Measurements from ENCODE around the gene PSMB11. TPM values are rescaled to one million over a fixed set of nuclear protein-coding genes. Genes with fewer than 3 reads are reported as not detected.

The PSMB11 gene
- total RNA-seq, 4 donors from 2014 or later = not detected

DNA sequence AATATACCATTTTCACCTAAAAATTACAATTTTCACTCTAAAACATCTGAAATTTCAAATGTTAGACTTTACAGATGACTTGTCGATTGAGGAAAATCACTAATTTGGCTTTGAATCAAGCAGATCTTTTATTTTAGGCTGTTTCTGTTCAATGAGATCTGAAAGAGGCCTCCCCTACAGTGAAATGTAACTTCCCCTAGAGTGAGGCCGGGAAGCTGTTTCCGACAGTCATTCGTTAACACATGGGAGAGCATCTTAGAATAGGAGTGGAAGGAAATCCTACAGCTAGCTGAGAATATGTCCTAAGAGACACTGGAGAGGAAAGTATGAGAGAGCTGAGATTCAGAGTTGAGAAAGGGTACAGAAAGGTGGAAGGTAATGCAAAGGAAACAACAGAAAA, 26.4 kb upstream of the PSMB11 start:
- DNase-seq = no peak
- no peaks in the 10 kb centered on the region for H3K9me3 ChIP-seq
- H3K4me3 ChIP-seq = no peak overlapping the region
- intact Hi-C loops (cut with DNase I; ENCODE audit: low total_unique reads) = no loop called here
- H3K36me3 ChIP-seq = no peaks in the 10 kb centered on the region
- no peaks in the 10 kb centered on the region for H3K4me1 ChIP-seq
- no peak overlapping the region for H3K27ac ChIP-seq
- TF ChIP-seq POLR2A (IDR thresholded peaks at IDR 0.05) = no peak
- TF ChIP-seq, protein P1, sequence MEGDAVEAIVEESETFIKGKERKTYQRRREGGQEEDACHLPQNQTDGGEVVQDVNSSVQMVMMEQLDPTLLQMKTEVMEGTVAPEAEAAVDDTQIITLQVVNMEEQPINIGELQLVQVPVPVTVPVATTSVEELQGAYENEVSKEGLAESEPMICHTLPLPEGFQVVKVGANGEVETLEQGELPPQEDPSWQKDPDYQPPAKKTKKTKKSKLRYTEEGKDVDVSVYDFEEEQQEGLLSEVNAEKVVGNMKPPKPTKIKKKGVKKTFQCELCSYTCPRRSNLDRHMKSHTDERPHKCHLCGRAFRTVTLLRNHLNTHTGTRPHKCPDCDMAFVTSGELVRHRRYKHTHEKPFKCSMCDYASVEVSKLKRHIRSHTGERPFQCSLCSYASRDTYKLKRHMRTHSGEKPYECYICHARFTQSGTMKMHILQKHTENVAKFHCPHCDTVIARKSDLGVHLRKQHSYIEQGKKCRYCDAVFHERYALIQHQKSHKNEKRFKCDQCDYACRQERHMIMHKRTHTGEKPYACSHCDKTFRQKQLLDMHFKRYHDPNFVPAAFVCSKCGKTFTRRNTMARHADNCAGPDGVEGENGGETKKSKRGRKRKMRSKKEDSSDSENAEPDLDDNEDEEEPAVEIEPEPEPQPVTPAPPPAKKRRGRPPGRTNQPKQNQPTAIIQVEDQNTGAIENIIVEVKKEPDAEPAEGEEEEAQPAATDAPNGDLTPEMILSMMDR (IDR thresholded peaks at IDR 0.05) = no peak
- no peaks in the 10 kb centered on the region for H3K27me3 ChIP-seq

DNA sequence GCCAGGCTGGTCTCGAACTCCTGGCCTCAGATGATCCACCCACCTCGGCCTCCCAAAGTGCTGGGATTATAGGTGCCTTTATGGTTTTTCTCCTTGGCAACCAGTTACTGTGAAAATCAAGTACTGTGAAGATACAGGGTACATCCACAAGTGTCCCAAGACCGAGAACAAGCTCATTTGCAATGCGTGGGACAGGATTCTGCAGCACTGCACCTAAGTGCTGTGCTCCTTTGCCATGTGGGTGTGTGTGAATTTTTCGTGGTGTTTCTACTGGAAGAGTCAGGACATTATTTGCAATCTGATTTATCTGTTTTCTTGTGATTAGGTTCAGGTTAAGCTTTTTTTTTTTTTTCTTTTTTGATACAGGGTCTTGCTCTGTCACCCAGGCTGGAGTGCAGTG, 24.9 kb upstream of the PSMB11 start:
- no peaks in the 10 kb centered on the region for H3K36me3 ChIP-seq
- no peak overlapping the region for H3K27ac ChIP-seq
- intact Hi-C loops (cut with DNase I; ENCODE audit: low total_unique reads) = no loop called here
- H3K4me1 ChIP-seq = no peaks in the 10 kb centered on the region
- DNase-seq = no peak
- no peaks in the 10 kb centered on the region for H3K9me3 ChIP-seq
- no peak overlapping the region for H3K4me3 ChIP-seq
- TF ChIP-seq, protein P1 (IDR thresholded peaks at IDR 0.05) = no peak
- no peak for TF ChIP-seq POLR2A (IDR thresholded peaks at IDR 0.05)
- H3K27me3 ChIP-seq = no peaks in the 10 kb centered on the region

DNA sequence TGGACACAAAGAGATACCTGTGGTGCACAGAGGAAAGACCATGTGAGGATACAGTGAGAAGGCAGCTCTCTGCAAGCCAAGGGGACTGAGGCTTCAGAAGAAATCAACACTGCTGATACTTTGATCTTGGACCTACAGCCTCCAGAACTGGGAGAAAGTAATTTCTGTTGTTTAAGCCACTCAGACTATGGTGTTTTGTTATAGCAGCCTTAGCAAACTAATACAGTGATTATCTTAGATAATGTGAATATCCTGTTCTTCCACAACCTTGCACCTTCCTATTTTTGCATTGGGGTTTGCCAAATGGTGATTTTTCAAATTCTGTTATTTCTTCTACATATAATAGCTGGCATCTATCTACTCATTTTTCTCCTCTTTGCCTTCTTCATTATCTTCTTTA, 23.9 kb upstream of the PSMB11 start:
- no peak overlapping the region for H3K4me3 ChIP-seq
- no peaks in the 10 kb centered on the region for H3K36me3 ChIP-seq
- H3K27ac ChIP-seq = no peak overlapping the region
- DNase-seq = no peak
- intact Hi-C loops (cut with DNase I; ENCODE audit: low total_unique reads) = no loop called here
- no peak for TF ChIP-seq POLR2A (IDR thresholded peaks at IDR 0.05)
- TF ChIP-seq, protein P1 (IDR thresholded peaks at IDR 0.05) = no peak
- H3K9me3 ChIP-seq = no peaks in the 10 kb centered on the region
- no peaks in the 10 kb centered on the region for H3K4me1 ChIP-seq
- H3K27me3 ChIP-seq = no peaks in the 10 kb centered on the region

DNA sequence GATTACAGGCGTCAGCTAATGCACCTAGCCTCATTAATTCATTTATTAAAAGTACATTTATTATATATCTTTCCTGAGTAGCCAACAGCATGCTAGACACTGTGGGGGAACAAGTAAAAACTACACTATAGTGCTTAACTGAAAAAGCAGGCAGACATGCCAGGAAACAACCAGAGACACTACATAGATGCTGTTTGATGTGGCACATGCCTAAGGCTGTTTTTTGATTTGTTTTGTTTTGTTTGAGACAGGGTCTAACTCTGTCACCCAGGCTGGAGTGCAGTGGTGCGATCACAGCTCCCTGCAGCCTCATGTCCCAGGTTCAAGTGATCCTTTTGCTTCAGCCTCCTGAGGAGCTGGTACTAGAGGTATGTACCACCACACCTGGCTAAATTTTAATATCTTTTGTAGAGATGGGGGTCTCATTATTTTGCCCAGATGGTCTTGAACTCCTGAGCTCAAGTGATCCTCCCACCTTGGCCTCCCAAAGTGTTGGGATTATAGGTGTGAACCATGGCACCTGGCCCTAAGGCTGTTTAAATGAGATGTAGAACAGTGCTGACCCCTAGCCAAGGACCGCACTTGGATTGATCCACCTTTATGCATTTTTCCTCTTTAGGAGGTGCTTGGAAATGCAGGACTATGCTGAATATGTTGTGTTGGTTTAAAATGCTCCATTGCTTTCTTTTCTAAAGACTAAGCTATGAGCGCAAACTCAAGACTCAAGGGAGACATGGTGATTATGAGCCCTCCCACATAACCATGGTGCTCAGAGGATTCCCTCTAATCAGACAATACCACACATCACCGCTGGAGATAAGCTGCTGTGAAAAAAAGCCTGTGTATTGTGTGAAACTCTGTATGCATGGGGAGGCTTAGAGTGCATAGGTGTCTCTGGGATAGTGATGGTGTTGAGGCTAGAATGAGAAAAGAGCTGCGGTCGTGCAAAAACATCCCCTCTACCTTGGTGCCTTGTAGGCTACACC, 21.6 kb upstream of the PSMB11 start:
- no peaks in the 10 kb centered on the region for H3K9me3 ChIP-seq
- H3K36me3 ChIP-seq = no peaks in the 10 kb centered on the region
- H3K4me1 ChIP-seq = no peaks in the 10 kb centered on the region
- H3K27ac ChIP-seq = no peak overlapping the region
- TF ChIP-seq, protein P1 (IDR thresholded peaks at IDR 0.05) = no peak
- TF ChIP-seq POLR2A (IDR thresholded peaks at IDR 0.05) = no peak
- no peaks in the 10 kb centered on the region for H3K27me3 ChIP-seq
- H3K4me3 ChIP-seq = no peak overlapping the region
- intact Hi-C loops (cut with DNase I; ENCODE audit: low total_unique reads) = no loop called here
- DNase-seq = no peak

DNA sequence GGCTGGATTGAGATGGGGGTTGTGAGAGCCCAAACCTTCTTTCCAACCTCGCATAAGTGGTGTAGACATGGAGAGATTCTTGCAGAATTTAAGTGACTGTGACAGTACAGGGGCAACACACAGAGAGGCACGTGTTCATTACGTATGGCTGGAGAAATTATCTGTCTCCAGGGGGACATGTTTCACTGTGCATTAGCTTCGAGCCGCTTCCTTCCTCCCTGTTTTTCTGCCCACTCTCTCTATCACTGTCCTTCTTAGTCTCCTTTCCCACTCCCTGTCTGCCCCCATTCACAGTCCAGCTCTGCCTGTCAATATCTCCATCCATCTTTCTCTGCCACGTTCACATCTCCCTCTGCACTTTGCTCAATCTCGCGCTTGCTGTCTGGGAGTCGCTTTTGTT, 20.6 kb upstream of the PSMB11 start:
- H3K9me3 ChIP-seq = no peaks in the 10 kb centered on the region
- no peak for TF ChIP-seq POLR2A (IDR thresholded peaks at IDR 0.05)
- TF ChIP-seq, protein P1 (IDR thresholded peaks at IDR 0.05) = no peak
- no peaks in the 10 kb centered on the region for H3K36me3 ChIP-seq
- H3K4me1 ChIP-seq = no peaks in the 10 kb centered on the region
- no peak overlapping the region for H3K4me3 ChIP-seq
- DNase-seq = no peak
- H3K27me3 ChIP-seq = no peaks in the 10 kb centered on the region
- no peak overlapping the region for H3K27ac ChIP-seq
- intact Hi-C loops (cut with DNase I; ENCODE audit: low total_unique reads) = no loop called here

Measured in uterus (tissue), 4 donors.